ENCODE measurements around the gene NOCT.

DNA sequence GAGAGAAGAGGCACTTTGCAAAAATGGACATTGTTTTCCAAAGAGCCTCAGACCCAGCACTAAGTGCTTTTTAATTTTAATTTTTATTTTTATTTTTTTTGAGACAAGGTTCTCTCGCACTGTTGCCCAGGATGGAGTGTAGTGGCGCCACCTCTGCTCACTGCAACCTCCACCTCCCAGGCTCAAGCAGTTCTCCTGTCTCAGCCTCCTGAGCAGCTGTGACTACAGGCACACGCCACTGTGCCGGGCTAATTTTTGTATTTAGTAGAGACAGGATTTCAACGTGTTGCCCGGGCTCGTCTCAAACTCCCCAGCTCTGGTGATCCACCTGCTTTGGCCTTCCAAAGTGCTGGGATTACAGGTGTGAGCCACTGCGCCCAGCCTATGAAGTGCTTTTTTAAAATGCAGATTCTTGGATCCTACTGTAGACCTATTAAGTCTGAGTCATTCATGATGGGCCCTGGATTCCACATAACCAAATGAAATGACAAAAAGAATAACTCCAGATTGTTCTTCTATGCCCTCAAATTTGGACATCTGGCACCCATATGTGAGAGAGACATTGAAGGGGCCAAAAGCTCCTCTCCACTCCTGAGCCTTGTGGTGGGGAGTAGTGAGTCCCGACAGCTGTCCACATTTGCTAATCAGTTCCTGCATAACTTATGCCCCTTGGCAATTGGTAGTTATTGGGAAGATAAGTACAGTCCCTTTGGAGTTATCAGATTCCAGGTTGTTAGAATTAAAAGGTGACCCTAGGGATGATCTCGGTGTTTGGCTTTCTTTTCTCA is 3.6 kb downstream of the NOCT start:
- TF ChIP-seq, protein P1, sequence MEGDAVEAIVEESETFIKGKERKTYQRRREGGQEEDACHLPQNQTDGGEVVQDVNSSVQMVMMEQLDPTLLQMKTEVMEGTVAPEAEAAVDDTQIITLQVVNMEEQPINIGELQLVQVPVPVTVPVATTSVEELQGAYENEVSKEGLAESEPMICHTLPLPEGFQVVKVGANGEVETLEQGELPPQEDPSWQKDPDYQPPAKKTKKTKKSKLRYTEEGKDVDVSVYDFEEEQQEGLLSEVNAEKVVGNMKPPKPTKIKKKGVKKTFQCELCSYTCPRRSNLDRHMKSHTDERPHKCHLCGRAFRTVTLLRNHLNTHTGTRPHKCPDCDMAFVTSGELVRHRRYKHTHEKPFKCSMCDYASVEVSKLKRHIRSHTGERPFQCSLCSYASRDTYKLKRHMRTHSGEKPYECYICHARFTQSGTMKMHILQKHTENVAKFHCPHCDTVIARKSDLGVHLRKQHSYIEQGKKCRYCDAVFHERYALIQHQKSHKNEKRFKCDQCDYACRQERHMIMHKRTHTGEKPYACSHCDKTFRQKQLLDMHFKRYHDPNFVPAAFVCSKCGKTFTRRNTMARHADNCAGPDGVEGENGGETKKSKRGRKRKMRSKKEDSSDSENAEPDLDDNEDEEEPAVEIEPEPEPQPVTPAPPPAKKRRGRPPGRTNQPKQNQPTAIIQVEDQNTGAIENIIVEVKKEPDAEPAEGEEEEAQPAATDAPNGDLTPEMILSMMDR (IDR thresholded peaks at IDR 0.05): no peak
- TF ChIP-seq POLR2A (IDR thresholded peaks at IDR 0.05): no peak
- TF ChIP-seq POLR2AphosphoS5 (IDR thresholded peaks at IDR 0.05): no peak
